Type B pancreatic cell (in vitro differentiated cells): ENCODE data around the gene MYEF2. TPM values are rescaled to one million over a fixed set of nuclear protein-coding genes. Genes with fewer than 3 reads are reported as not detected.

Source experiments
- DNase-seq: peaks from one replicate; pipeline ENCODE4 v3.0.0; 2021; ENCODE audit warnings: mixed read lengths; ENCODE audit not compliant: unreplicated experiment; ENCODE audit errors: extremely low spot score
- H3K27ac Mint-ChIP-seq: 2 replicates; pipeline ENCODE4 v1.8.0; 2021; ENCODE audit warnings: mild to moderate bottlenecking, mixed read lengths
- H3K27me3 Mint-ChIP-seq: 2 replicates; pipeline ENCODE4 v1.8.0; 2021; ENCODE audit warnings: mixed read lengths
- H3K36me3 Mint-ChIP-seq: 2 replicates; pipeline ENCODE4 v1.8.0; 2021; ENCODE audit warnings: mixed read lengths
- H3K4me1 Mint-ChIP-seq: one replicate; pipeline ENCODE4 v1.8.0; 2021; ENCODE audit warnings: mixed read lengths; ENCODE audit not compliant: unreplicated experiment
- H3K4me3 Mint-ChIP-seq: 2 replicates; pipeline ENCODE4 v1.8.0; 2021; ENCODE audit warnings: mild to moderate bottlenecking, mixed read lengths
- H3K9me3 Mint-ChIP-seq: 2 replicates; pipeline ENCODE4 v1.8.0; 2021; ENCODE audit warnings: mixed read lengths
- total RNA-seq: library from RNA; stranded (reverse); gene quantifications from 2 replicates; pipeline ENCODE4 v1.2.1, GENCODE V29; 2021; ENCODE audit warnings: low replicate concordance
- TF ChIP-seq, protein P1 (sequence below): fragments of 200-600 bp; sonication (generic); conservative IDR thresholded peaks from 2 replicates; pipeline ENCODE4 v1.5.0; 2021; ENCODE audit warnings: antibody characterized with exemption, mild to moderate bottlenecking

MYEF2 gene
- total RNA-seq, 1 donor from 2014 or later, result 50.4 TPM

DNA sequence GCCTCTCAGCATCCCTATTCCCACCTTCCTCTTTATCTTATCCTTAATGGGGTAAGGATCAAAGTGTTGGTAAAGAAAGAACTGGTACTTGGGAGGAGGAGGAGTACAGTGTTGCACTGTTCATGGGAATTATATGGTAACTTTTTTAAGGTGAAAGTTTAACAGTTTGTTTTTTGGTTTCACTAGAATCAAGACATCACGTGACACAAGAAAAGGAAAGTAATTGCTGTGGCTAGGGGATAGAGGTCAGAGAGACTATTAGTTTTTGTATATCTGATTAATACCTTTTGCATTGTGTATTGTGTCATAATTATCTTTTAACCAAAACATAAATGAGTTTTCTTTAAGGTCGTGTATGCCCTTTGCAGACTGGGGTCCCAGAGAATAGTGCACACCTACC is 80.8 kb downstream of the MYEF2 start:
- DNase-seq, result no peak
- Mint-ChIP-seq H3K27me3 (peaks cover 4% of the 10 kb centered on the region), H3K4me3 (no peak overlapping the region), H3K36me3 (no peaks in the 10 kb centered on the region), H3K4me1 (peaks cover 11% of the 10 kb centered on the region), H3K27ac (no peak overlapping the region), H3K9me3 (no peaks in the 10 kb centered on the region)
- TF ChIP-seq, protein P1, sequence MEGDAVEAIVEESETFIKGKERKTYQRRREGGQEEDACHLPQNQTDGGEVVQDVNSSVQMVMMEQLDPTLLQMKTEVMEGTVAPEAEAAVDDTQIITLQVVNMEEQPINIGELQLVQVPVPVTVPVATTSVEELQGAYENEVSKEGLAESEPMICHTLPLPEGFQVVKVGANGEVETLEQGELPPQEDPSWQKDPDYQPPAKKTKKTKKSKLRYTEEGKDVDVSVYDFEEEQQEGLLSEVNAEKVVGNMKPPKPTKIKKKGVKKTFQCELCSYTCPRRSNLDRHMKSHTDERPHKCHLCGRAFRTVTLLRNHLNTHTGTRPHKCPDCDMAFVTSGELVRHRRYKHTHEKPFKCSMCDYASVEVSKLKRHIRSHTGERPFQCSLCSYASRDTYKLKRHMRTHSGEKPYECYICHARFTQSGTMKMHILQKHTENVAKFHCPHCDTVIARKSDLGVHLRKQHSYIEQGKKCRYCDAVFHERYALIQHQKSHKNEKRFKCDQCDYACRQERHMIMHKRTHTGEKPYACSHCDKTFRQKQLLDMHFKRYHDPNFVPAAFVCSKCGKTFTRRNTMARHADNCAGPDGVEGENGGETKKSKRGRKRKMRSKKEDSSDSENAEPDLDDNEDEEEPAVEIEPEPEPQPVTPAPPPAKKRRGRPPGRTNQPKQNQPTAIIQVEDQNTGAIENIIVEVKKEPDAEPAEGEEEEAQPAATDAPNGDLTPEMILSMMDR, result no peak

DNA sequence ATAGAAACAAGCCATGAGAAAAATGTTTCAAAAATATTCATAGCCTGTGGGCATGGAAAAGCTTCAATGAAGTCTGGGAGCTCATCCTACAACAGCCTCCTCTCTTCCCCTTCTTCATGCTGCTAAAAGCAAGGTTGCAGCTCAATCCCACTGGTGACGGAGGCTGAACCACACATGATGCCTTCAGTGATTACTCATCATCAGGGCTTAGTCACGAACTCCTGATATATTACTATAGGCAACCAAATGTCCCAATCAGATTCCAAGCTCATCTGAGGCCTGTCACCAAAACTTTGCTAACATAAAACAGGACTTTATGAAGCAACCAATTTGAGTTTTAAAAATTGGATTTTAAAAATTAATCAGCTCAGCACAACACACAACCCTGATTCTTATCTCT is 81.3 kb downstream of the MYEF2 start:
- Mint-ChIP-seq H3K27me3 (peaks cover 4% of the 10 kb centered on the region), H3K27ac (no peak overlapping the region), H3K4me1 (peaks cover 11% of the 10 kb centered on the region)

DNA sequence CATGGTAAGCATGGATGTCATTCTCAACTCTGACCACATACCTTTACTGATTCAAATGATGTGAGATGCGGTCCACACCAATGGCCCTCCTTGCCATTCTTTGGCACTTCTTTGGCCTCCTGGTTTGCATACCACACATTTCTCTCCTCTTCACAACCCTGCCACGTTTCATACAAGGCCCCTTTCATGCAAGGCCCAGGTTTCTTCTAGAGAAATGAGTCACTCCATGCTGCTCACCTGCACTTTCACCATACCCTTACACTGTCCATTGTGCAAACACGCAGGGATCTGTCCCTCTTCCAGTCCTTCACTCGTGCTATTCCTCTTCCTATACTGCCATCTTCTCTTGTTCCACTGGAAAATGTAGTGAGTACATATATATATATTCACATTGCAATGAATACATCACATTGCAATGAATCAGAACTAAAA is 81.7 kb downstream of the MYEF2 start:
- no peaks in the 10 kb centered on the region for H3K9me3 Mint-ChIP-seq
- peaks cover 15% of the 10 kb centered on the region for H3K4me1 Mint-ChIP-seq
- H3K27ac Mint-ChIP-seq, result no peak overlapping the region
- TF ChIP-seq, protein P1, result no peak
- H3K36me3 Mint-ChIP-seq, result no peaks in the 10 kb centered on the region
- DNase-seq, result no peak
- no peak overlapping the region for H3K4me3 Mint-ChIP-seq
- H3K27me3 Mint-ChIP-seq, result peaks cover 4% of the 10 kb centered on the region

More for the DNA sequence above, 81.3 kb downstream of the MYEF2 start:
- Mint-ChIP-seq H3K36me3 (no peaks in the 10 kb centered on the region), H3K4me3 (no peak overlapping the region), H3K9me3 (no peaks in the 10 kb centered on the region)
- TF ChIP-seq, protein P1, result no peak
- DNase-seq, result no peak

DNA sequence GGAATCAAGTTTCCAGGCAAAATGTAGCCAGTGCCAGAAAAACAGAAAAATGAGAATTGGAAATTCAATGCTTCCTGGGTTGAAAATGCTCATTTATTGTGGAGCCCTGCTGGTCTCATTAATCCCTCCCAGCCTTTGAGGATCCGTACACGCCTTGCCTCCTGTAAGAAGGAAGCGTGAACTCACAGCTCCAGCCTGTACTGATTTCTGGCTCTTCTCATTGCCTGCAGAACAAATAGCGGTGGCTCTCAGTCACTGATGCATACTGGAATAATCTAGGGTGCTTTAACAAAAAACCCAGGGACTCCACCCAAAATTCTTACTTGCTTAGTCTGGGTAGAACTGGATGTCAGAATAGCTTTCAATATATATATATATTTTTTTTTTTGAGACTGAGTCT is 86.6 kb downstream of the MYEF2 start:
- TF ChIP-seq, protein P1, result no peak
- DNase-seq, result no peak
- Mint-ChIP-seq H3K9me3 (no peaks in the 10 kb centered on the region), H3K27me3 (peaks cover 6% of the 10 kb centered on the region), H3K27ac (no peak overlapping the region), H3K36me3 (no peaks in the 10 kb centered on the region), H3K4me3 (no peak overlapping the region), H3K4me1 (peaks cover 15% of the 10 kb centered on the region)

DNA sequence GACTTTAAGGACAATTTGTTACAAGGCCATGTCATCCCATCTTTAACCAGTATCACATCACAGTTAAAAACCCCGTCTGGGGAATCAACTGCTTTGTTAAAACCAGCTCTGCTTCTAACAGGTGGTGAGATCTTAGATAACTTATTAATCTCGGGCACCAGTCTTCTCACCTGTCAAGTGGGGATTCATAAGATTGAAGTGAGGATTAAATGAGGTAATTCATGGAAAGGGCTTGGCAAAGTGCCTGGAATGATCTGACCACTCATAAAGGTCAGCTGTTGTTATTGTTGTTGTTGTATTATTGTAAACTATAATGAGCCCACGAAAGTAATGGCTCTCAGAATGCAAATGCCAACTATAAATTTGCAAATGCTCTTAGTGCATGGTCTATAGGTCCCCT is 87.4 kb downstream of the MYEF2 start:
- TF ChIP-seq, protein P1, result no peak
- no peak for DNase-seq
- H3K27ac Mint-ChIP-seq, result no peak overlapping the region
- H3K4me1 Mint-ChIP-seq, result peaks cover 20% of the 10 kb centered on the region
- H3K4me3 Mint-ChIP-seq, result no peak overlapping the region
- no peaks in the 10 kb centered on the region for H3K9me3 Mint-ChIP-seq
- no peaks in the 10 kb centered on the region for H3K36me3 Mint-ChIP-seq
- peaks cover 4% of the 10 kb centered on the region for H3K27me3 Mint-ChIP-seq

DNA sequence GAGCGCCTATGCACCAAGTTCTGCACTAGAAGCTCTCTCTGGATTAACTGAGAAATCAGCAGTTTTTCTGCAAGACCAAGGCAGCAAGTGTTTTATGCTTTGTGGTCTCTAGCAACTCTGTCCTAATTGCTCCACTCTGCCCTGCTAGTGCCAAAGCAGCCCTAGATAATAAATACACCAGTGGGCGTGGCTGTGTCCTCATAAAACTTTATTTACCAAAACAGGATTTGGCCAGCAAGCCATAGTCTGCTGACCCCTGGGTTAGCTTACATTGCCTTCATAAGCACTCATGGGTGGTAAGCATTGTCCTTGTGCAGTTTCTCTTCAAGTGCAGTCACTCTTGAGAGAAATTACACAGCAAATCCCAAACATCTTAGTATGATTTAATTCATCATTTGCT is 88.0 kb downstream of the MYEF2 start:
- Mint-ChIP-seq H3K27me3 (peaks cover 4% of the 10 kb centered on the region), H3K27ac (no peak overlapping the region), H3K4me3 (no peak overlapping the region), H3K36me3 (no peaks in the 10 kb centered on the region), H3K4me1 (peaks cover 20% of the 10 kb centered on the region), H3K9me3 (no peaks in the 10 kb centered on the region)
- TF ChIP-seq, protein P1, result no peak
- DNase-seq, result no peak
